Measurements from ENCODE around the gene CREB3L1. TPM values are rescaled to one million over a fixed set of nuclear protein-coding genes. Genes with fewer than 3 reads are reported as not detected.
A peak's percentile ranks its signal among the peaks of the same experiment; 100 is the strongest.

Gene CREB3L1
- total RNA-seq, 1 donor from 2014 or later: 2.4 TPM

- no peak for DNase-seq (ENCODE audit: low read depth)
- TF ChIP-seq CTCF (conservative IDR thresholded peaks at IDR 0.05; ENCODE audit: low read depth, low read length): no peak
Measured at GRCh38 chr11:46242952-46243795, 34.3 kb upstream of the CREB3L1 start.

GRCh38 chr11:46243796-46244109 is 33.7 kb upstream of the CREB3L1 start:
- no peak for TF ChIP-seq CTCF (conservative IDR thresholded peaks at IDR 0.05; ENCODE audit: low read depth, low read length)
- no peak for DNase-seq (ENCODE audit: low read depth)
- peak overlapping the region; percentile 66 for H3K4me3 ChIP-seq (ENCODE audit: low read depth, low read length)

More at GRCh38 chr11:46242952-46243795, 34.3 kb upstream of the CREB3L1 start:
- H3K4me3 ChIP-seq (ENCODE audit: low read depth, low read length): peak overlapping the region; percentile 66

- TF ChIP-seq CTCF (conservative IDR thresholded peaks at IDR 0.05; ENCODE audit: low read depth, low read length): no peak
- H3K4me3 ChIP-seq (ENCODE audit: low read depth, low read length): no peak overlapping the region
- DNase-seq (ENCODE audit: low read depth): no peak
Measured at GRCh38 chr11:46246521-46246920, 30.9 kb upstream of the CREB3L1 start.

GRCh38 chr11:46247090-46247489 is 30.4 kb upstream of the CREB3L1 start:
- DNase-seq (ENCODE audit: low read depth): no peak

GRCh38 chr11:46247659-46248058 is 29.8 kb upstream of the CREB3L1 start:
- no peak overlapping the region for H3K4me3 ChIP-seq (ENCODE audit: low read depth, low read length)
- TF ChIP-seq CTCF (conservative IDR thresholded peaks at IDR 0.05; ENCODE audit: low read depth, low read length): peak; percentile 85
- peak; percentile 59 for DNase-seq (ENCODE audit: low read depth)

More at GRCh38 chr11:46247090-46247489, 30.4 kb upstream of the CREB3L1 start:
- TF ChIP-seq CTCF (conservative IDR thresholded peaks at IDR 0.05; ENCODE audit: low read depth, low read length): no peak
- H3K4me3 ChIP-seq (ENCODE audit: low read depth, low read length): no peak overlapping the region

GRCh38 chr11:46248289-46249102 is 29.0 kb upstream of the CREB3L1 start:
- TF ChIP-seq CTCF (conservative IDR thresholded peaks at IDR 0.05; ENCODE audit: low read depth, low read length): no peak
- DNase-seq (ENCODE audit: low read depth): peak; percentile 59
- H3K4me3 ChIP-seq (ENCODE audit: low read depth, low read length): no peak overlapping the region

Measured in epithelial cell of proximal tubule (primary cell).